NCI-H2227 (cell line): ENCODE data around the gene TMC1.

ENCODE experiments used
- DNase-seq: peaks from one replicate; lab custom pipeline; 2025; ENCODE audit not compliant: unreplicated experiment; lab: John Stamatoyannopoulos, UW

Gene TMC1

DNA sequence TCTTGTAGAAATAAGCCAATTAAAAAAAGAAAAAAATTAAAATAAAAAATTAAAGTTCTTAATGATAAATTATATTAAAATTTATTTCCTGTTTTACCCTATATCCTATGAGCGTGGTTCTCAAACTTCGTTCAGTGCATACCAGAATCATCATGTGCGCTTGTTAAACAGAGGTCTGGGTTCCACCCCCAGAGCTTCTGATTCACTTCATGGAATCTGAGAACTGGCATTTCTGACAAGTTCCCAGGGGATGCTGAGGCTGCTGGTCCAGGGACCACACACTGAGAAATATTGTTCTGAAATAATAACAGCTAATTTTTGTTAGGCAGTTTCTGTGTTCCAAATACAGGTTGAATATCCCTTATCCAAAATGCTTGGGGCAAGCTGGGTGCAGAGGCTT, 79.3 kb downstream of the TMC1 start:
- DNase-seq: no peak

DNA sequence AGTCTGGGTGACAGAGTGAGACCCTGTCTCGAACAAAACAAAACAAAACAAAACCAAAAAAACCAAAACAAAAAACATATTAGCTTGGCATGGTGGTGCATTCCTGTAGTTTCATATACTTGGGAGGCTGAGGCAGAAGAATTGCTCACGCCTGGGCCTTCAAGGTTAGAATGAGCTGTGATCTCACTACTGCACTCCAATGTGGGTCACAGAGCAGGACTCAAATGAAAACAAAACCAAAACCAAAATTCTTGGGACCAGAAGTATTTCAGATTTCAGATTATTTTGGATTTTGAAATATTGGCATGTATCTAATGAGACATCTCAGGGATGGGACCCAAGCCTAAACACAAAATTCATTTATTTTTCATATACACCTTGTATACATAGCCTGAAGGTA, 80.2 kb downstream of the TMC1 start:
- no peak for DNase-seq

GRCh38 chr9:72612449-72612848, 91.0 kb downstream of the TMC1 start:
- no peak for DNase-seq

DNA sequence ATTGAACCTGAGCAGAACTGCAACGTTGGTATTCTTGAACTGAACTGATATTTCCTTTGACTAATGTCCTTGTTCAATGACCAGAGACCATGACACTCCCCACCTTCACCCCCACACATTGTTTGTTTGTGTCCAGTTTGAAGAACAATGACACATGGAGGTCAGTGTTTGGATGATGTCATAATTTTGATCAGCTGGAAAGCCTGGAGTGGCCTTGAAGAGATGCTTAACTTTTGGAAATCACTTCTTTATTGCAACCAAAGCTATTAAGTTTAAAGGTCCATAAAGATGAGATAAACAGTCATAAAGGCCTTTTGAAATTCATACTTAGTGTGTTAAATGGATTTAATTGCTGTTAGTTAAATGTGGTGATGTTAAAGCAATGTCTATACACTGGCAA, 92.7 kb downstream of the TMC1 start:
- no peak for DNase-seq

DNA sequence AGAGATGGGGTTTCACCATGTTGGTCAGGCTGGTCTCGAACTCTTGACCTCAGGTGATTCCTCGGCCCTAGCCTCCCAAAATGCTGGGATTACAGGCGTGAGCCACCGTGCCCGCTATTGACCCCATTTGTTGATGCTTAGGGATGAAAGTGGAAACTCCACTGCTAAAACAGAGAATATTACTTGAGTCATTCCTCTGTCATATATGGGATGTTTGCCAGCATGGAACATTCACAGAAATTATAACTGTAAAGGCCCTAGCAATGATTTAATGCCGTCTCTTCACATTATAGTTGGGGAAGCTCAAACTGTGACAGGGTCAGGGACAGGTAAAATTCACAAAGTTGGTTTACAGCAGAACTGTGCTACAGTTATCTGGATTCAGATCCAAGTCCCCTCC, 94.5 kb downstream of the TMC1 start:
- no peak for DNase-seq

DNA sequence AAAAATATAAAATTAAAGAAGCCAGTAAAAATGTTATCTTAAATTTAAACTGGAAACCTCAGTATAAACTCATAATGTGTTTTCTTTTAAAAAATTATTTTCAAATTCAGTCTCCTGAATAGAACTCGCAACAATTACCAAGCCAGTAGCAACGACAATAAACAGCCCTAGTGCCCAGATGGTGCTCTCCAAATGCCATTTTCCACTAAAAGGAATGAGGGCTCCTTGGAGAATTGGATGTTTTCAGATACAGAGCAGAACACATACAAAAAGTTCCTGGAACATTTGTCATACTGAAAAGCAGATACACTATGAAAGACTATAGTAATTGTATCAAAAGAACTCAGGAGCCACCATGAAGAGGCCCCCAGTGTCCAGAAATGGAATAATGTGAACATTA, 97.4 kb downstream of the TMC1 start:
- DNase-seq: no peak

DNA sequence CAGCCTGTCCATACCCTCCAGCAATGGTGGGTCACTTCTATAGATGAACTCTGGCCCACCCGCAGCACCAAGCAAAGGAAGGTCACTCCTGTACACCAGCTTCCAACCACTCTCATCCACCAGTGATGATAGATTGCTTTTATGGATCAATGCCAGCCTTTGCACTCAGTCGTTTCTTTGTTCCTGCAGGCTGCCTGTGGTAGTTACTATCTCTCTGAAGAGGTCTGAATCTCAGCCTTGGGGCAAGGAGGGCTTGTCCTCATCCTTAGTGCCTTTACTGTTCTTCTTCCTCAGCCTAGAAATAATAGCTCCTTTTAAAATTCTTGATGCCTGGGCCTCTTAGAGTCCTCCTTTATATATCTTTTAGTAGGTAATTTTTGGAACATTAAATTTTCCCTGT, 100.8 kb downstream of the TMC1 start:
- DNase-seq: no peak

- no peak for DNase-seq
Measured at GRCh38 chr9:72623156-72623555, 101.7 kb downstream of the TMC1 start.

GRCh38 chr9:72627147-72627546, 105.7 kb downstream of the TMC1 start:
- no peak for DNase-seq

DNA sequence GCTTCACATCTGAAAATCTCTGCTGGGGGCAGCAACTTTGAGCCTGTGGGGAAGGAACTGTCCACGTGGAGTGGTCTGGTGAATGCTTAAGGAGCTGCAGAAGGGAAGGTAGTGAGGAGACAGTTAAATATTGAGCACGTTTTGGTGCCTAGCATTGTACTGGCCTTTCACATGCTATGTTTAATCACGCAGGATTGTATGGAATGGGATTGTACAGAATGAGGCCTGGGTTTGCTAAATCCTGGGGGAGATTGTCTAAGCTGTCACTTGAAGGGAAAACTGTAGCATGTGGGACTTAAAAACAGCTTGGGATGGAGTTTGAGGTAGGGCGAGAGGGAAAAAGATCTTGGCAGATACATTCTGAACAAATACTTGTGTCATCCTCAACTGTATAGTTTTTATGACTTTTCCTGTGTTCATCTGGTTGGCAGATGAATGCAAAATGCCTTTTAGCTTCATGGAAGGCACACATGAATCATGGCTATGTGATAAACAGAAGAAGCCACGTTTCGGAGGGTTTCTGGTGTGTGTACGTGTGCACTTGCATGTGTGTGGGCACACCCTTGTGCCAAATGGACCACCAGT, 106.6 kb downstream of the TMC1 start:
- no peak for DNase-seq

DNA sequence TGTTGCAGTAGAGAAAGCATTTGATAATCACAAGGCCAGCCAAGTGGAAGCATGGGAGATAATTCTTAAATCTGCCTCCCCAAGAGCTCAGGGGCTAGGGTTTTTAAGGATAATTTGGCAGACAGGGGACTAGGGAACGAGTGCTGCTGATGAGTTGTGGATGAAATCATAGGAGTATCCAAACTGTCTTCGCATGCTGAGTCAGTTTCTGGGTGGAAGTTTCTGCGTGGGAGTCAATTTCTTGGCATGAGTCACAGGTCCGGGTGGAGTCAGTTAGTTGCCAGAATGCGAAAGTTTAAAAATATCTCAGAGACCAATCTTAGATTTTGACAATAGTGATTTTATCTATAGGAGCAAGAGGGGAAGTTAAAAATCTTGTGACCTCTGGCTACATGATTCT, 112.6 kb downstream of the TMC1 start:
- no peak for DNase-seq

GRCh38 chr9:72635197-72635596, 113.8 kb downstream of the TMC1 start:
- no peak for DNase-seq

GRCh38 chr9:72636621-72637020, 115.2 kb downstream of the TMC1 start:
- DNase-seq: no peak

- no peak for DNase-seq
Measured at GRCh38 chr9:72643651-72644050, 122.2 kb downstream of the TMC1 start.

- DNase-seq: no peak
Measured at GRCh38 chr9:72646061-72646460, 124.7 kb downstream of the TMC1 start.

DNA sequence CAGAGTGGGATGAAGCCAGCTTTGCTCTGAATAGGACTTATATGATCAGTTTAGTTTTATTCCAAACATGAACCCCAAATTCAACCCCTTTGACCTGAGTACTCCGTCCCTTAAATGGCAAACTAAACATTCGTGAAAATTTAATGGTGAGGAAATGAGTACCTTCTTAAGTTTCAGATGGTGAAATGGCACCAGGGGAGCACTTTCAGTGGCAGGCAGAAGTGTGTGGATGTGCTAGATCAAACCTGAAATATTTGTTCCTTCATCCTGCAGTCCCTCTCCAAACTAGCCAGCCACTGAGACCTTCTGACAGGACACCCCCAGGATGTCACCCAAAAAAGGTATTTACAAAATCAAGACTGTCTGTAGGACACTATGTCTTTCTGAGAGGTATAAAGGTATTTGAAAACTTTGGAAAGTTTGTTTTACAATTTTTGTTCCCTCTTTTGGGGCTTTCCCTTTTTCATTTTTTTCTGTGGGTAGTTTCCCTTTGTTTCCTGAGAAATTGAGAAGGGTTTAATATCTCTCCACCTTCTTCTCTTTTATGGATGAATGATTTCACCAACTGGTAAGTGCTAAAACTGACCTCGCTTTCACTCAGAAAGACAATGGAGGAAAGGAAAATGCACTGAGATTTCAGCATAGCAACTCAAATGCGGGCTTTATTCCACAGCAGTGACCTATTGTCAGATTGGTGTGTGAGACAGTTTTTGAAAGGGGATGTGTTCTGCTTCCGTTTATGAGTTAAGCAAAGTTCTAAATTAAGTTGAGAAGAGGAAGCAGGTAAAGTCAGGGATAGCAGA, 127.1 kb downstream of the TMC1 start:
- DNase-seq: no peak

- no peak for DNase-seq
Measured at GRCh38 chr9:72649127-72649442, 127.7 kb downstream of the TMC1 start.

DNA sequence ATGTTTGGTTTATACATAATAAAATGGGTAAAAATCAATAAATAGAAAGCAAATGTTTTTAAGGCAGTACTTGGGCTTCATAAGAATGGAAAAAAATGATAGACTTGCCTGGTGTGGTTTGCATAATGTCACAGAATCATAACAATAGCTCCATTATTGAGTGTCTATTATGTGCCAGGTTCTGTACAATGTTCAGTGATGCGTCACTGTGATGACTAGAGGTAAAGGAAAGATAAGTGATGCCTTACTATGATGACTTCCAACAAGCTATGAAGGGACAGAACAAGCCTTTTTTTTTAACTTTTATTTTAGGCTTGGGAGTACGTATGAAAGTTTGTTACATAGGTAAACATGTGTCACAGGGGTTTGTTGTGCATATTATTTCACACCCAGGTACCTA, 128.8 kb downstream of the TMC1 start:
- DNase-seq: no peak

DNA sequence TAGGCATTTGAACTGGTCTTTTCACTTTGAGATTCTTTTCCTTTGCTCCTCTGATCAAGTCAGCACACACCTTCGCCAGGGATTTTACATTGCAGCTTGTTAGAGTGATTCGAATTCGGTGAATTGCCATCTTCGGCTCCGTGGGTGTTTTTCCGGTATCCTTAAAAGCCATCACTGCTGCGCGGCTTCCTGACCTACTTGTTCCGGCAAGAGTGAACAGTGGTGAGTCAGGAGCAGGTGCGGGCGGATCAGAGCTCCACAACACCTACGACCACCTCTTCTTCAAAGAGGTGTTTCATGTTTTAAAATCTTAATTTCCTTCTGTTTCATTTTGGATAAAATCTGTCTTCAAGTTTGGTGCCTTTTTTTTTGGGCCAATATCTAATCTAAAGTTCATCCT, 134.6 kb downstream of the TMC1 start:
- DNase-seq: no peak

GRCh38 chr9:72657023-72657422, 135.6 kb downstream of the TMC1 start:
- DNase-seq: no peak

- DNase-seq: no peak
Measured at GRCh38 chr9:72658703-72659102, 137.3 kb downstream of the TMC1 start.

DNA sequence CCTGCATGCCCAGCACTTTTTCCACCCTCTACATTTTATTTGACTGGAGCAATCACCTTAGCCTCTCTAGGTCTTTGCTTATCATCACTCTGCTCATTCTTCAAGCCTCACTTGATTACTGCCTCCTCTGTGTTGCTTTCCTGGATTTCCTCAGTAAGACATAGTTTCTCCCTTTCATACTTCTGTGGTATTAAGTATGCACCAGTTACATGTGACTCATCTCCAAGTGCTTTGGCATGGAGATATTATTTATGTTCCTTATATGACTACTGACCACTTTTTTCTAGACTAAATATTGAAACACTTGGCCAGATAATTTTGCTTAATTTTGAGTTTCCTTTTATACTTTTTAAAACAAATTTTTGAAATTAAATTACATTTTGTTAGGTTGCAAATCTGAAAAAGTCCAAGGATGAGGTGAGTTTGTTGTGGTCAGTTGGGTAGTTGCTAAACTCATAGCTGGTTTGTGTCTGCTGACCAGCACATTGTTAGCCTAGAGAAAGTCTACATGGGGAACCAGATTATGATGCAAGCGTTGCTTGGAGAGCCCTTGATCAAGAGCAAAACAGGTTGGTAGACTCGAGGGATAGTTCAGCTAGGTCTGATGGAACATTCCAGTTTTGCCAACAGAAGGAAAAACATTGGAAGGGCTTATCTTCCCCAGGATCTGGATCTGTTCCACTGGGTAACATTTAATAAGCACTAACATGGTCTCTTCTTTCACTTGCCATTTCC, 140.2 kb downstream of the TMC1 start:
- no peak for DNase-seq
